CD4-positive, alpha-beta T cell (primary cell): ENCODE results near the gene ABL1. TPM values are rescaled to one million over a fixed set of nuclear protein-coding genes. Genes with fewer than 3 reads are reported as not detected.

Source experiments
- ATAC-seq: fragments of 200-7000 bp; cut with Tn5 transposase; one replicate; pipeline ENCODE4 v1.10.0; 2022; ENCODE audit warnings: mild to moderate bottlenecking; ENCODE audit not compliant: poor library complexity
- CTCF ChIA-PET: fragments of 350-600 bp; sonication (Branson Sonifier 250); formaldehyde crosslinking; loops from one replicate; lab custom pipeline; 2021; ENCODE audit warnings: antibody characterized with exemption, inconsistent platforms; lab: Charles Lee
- POLR2A ChIA-PET: fragments of 350-600 bp; sonication (Branson Sonifier 250); formaldehyde crosslinking; loops from one replicate; lab custom pipeline; 2021; ENCODE audit warnings: antibody characterized with exemption, inconsistent platforms; lab: Charles Lee
- DNase-seq, 14 experiments: peaks; one replicate each; pipeline ENCODE4 v3.0.0-alpha.2; 2013 to 2020; ENCODE audit warnings: mixed read lengths in 2 of 14
- H3K27ac ChIP-seq, 2 donors: one replicate each; pipeline versions ENCODE4 v1.5.1 to v1.7.0; 2013; ENCODE audit warnings: low read length in 2 of 2, low read depth in 1 of 2, mild to moderate bottlenecking in 1 of 2
- H3K27me3 ChIP-seq, 2 experiments: 1 replicate in 1 of 2; 2 replicates in 1 of 2; pipeline versions ENCODE4 v1.6.1 to v1.7.0; 2013; ENCODE audit warnings: low read length in 2 of 2, control low read depth in 1 of 2, mild to moderate bottlenecking in 1 of 2, moderate library complexity in 1 of 2; ENCODE audit not compliant: insufficient read depth in 2 of 2, control insufficient read depth in 1 of 2
- H3K36me3 ChIP-seq: one replicate; pipeline ENCODE4 v1.6.1; 2013; ENCODE audit warnings: low read length, control low read depth; ENCODE audit not compliant: insufficient read depth
- H3K4me1 ChIP-seq: one replicate; pipeline ENCODE4 v1.6.1; 2013; ENCODE audit warnings: low read length, control low read depth; ENCODE audit not compliant: insufficient read depth
- H3K4me3 ChIP-seq: one replicate; pipeline ENCODE4 v1.5.1; 2013; ENCODE audit warnings: mild to moderate bottlenecking, low read length, moderate library complexity
- H3K9me3 ChIP-seq, 2 experiments: 1 replicate in 1 of 2; 2 replicates in 1 of 2; pipeline versions ENCODE4 v1.6.1 to v1.7.0; 2013; ENCODE audit warnings: low read length in 2 of 2, mild to moderate bottlenecking in 2 of 2, control low read depth in 1 of 2, moderate library complexity in 1 of 2; ENCODE audit not compliant: control insufficient read depth in 1 of 2, insufficient read depth in 1 of 2
- H3K27ac Mint-ChIP-seq: one replicate; pipeline ENCODE4 v1.8.0; 2020; ENCODE audit warnings: mixed read lengths
- H3K27me3 Mint-ChIP-seq: one replicate; pipeline ENCODE4 v1.8.0; 2021; ENCODE audit warnings: mixed read lengths
- H3K36me3 Mint-ChIP-seq: one replicate; pipeline ENCODE4 v1.8.0; 2021; ENCODE audit warnings: low read depth, mixed read lengths
- H3K4me1 Mint-ChIP-seq: one replicate; pipeline ENCODE4 v1.8.0; 2021; ENCODE audit warnings: low read depth, mixed read lengths
- H3K4me3 Mint-ChIP-seq: one replicate; pipeline ENCODE4 v1.8.0; 2020; ENCODE audit warnings: mild to moderate bottlenecking, mixed read lengths
- H3K9me3 Mint-ChIP-seq: one replicate; pipeline ENCODE4 v1.8.0; 2020; ENCODE audit warnings: mixed read lengths
- CTCF ChIP-seq: fragments of 200-600 bp; IDR thresholded peaks from one replicate; pipeline ENCODE4 v1.8.0; 2022; ENCODE audit warnings: antibody characterized with exemption, mild to moderate bottlenecking
- intact Hi-C, 2 experiments: fragments of 100-400 bp; cut with DNase I in 1 of 2; cut with micrococcal nuclease in 1 of 2; formaldehyde crosslinking; loops; one replicate each; pipeline versions ENCODE4 v1.15.1 to v1.9.0; 2023 to 2025; cut with DNase I, micrococcal nuclease
- total RNA-seq, 174 experiments: library from RNA in 2 of 174; stranded (reverse) in 2 of 174; gene quantifications; one replicate each; pipeline ENCODE4 v1.2.3 and lab custom pipeline; 2021 to 2026

The ABL1 gene
- total RNA-seq, 2 experiments from 2014 or later, result 29.8 to 33.7 TPM

GRCh38 chr9:130881516-130881915 is 46.5 kb downstream of the ABL1 start:
- Histone ChIP-seq H3K27me3 (no peaks in the 10 kb centered on the region), H3K36me3 (peaks cover 61% of the 10 kb centered on the region), H3K4me1 (no peaks in the 10 kb centered on the region), H3K4me3 (no peak overlapping the region), H3K27ac (no peak overlapping the region), H3K9me3 (no peaks in the 10 kb centered on the region)
- ChIA-PET CTCF (no interaction called here), POLR2A (no interaction called here)
- Mint-ChIP-seq H3K27me3 (no peaks in the 10 kb centered on the region), H3K4me1 (no peaks in the 10 kb centered on the region), H3K9me3 (no peaks in the 10 kb centered on the region), H3K36me3 (peaks cover 80% of the 10 kb centered on the region), H3K27ac (no peak overlapping the region), H3K4me3 (no peak overlapping the region)
- no peak for ATAC-seq
- DNase-seq, result no peak
- intact Hi-C loops, result no loop called here
- TF ChIP-seq CTCF, result no peak

- intact Hi-C loops, result no loop called here
- ChIA-PET POLR2A (no interaction called here), CTCF (no interaction called here)
- no peaks in the 10 kb centered on the region for H3K4me1 ChIP-seq
- Mint-ChIP-seq H3K36me3 (peaks cover 80% of the 10 kb centered on the region), H3K27me3 (no peaks in the 10 kb centered on the region), H3K4me3 (no peak overlapping the region), H3K9me3 (no peaks in the 10 kb centered on the region), H3K27ac (no peak overlapping the region), H3K4me1 (no peaks in the 10 kb centered on the region)
- no peaks in the 10 kb centered on the region for H3K9me3 ChIP-seq
- no peak for ATAC-seq
- no peak overlapping the region for H3K4me3 ChIP-seq
- H3K36me3 ChIP-seq, result peaks cover 71% of the 10 kb centered on the region
- no peak overlapping the region for H3K27ac ChIP-seq
- no peak for TF ChIP-seq CTCF
- no peak for DNase-seq
- no peaks in the 10 kb centered on the region for H3K27me3 ChIP-seq
Observed at GRCh38 chr9:130882696-130883225, 47.7 kb downstream of the ABL1 start.

GRCh38 chr9:130883479-130883878 is 48.4 kb downstream of the ABL1 start:
- ChIA-PET POLR2A (no interaction called here), CTCF (no interaction called here)
- peaks cover 71% of the 10 kb centered on the region for H3K36me3 ChIP-seq
- no peaks in the 10 kb centered on the region for H3K9me3 Mint-ChIP-seq
- H3K36me3 Mint-ChIP-seq, result peaks cover 79% of the 10 kb centered on the region
- no peak overlapping the region for H3K27ac ChIP-seq
- no peaks in the 10 kb centered on the region for H3K27me3 Mint-ChIP-seq
- no peak overlapping the region for H3K4me3 Mint-ChIP-seq
- H3K4me1 ChIP-seq, result no peaks in the 10 kb centered on the region
- no peaks in the 10 kb centered on the region for H3K4me1 Mint-ChIP-seq
- DNase-seq (no peak), ATAC-seq (no peak)
- no peak overlapping the region for H3K4me3 ChIP-seq
- H3K27ac Mint-ChIP-seq, result no peak overlapping the region
- H3K27me3 ChIP-seq, result no peaks in the 10 kb centered on the region
- no peak for TF ChIP-seq CTCF
- intact Hi-C loops, result no loop called here
- H3K9me3 ChIP-seq, result no peaks in the 10 kb centered on the region
